K562 (cell line): Measurements from ENCODE around the gene TBXA2R. TPM values are rescaled to one million over a fixed set of nuclear protein-coding genes. Genes with fewer than 3 reads are reported as not detected.

ENCODE experiments used
- DDX20 ChIP-seq: fragments of 450-650 bp; IDR thresholded peaks from 2 replicates; pipeline ENCODE4 v1.6.1; 2016; ENCODE audit warnings: missing genetic modification characterization, low read depth, mild to moderate bottlenecking, missing compliant biosample characterization, moderate library complexity
- HSF4 ChIP-seq: fragments of 250-450 bp; sonication (Bioruptor Pico); IDR thresholded peaks from 2 replicates; pipeline ENCODE4 v2.1.2; 2022; ENCODE audit warnings: mild to moderate bottlenecking, moderate library complexity, borderline replicate concordance
- LCOR ChIP-seq: sonication (generic); formaldehyde crosslinking; IDR thresholded peaks from 2 replicates; pipeline ENCODE4 v1.8.0; 2022; ENCODE audit warnings: mild to moderate bottlenecking, missing genetic modification reagents
- MCM5 ChIP-seq: fragments of 450-650 bp; IDR thresholded peaks from 2 replicates; pipeline ENCODE4 v1.6.1; 2016; ENCODE audit warnings: low read depth
- PCBP1 ChIP-seq: fragments of 200-400 bp; formaldehyde crosslinking; IDR thresholded peaks from 2 replicates; pipeline ENCODE4 v1.6.1; 2018; ENCODE audit warnings: mild to moderate bottlenecking, low read depth, low read length; ENCODE audit not compliant: poor library complexity, severe bottlenecking
- RBM25 ChIP-seq: fragments of 200-400 bp; formaldehyde crosslinking; IDR thresholded peaks from 2 replicates; pipeline ENCODE4 v1.6.1; 2018; ENCODE audit warnings: low read length, low read depth, moderate library complexity; ENCODE audit not compliant: severe bottlenecking
- TAF1 ChIP-seq: IDR thresholded peaks from 2 replicates; pipeline ENCODE4 v1.6.1; 2011; ENCODE audit warnings: mild to moderate bottlenecking, low read length, moderate library complexity; ENCODE audit not compliant: insufficient read depth, control insufficient read depth, severe bottlenecking; ENCODE audit errors: extremely low read depth
- WHSC1 ChIP-seq: IDR thresholded peaks from one replicate; pipeline ENCODE4 v1.6.1; 2012; ENCODE audit warnings: low read length, control low read depth, inconsistent platforms
- ZBTB11 ChIP-seq, 3 experiments: fragments of 200-800 bp in 1 of 3; fragments of 250-450 bp in 1 of 3; fragments of 450-650 bp in 1 of 3; sonication (Bioruptor Pico) in 1 of 3; sonication (Bioruptor generic) in 1 of 3; formaldehyde crosslinking in 1 of 3; IDR thresholded peaks; 2 replicates each; pipeline versions ENCODE4 v1.6.1 to v1.8.0; 2016 to 2022; ENCODE audit warnings: mild to moderate bottlenecking in 2 of 3, missing genetic modification characterization in 2 of 3, missing compliant biosample characterization in 1 of 3, moderate library complexity in 1 of 3
- ZKSCAN3 ChIP-seq: fragments of 250-450 bp; sonication (Bioruptor Pico); IDR thresholded peaks from 2 replicates; pipeline ENCODE4 v1.4.0; 2020
- ZNF174 ChIP-seq: fragments of 250-450 bp; sonication (Bioruptor Pico); IDR thresholded peaks from 2 replicates; pipeline ENCODE4 v1.4.0; 2020; ENCODE audit warnings: mild to moderate bottlenecking
- ZNF764 ChIP-seq: fragments of 250-450 bp; sonication (Bioruptor Pico); IDR thresholded peaks from 2 replicates; pipeline ENCODE4 v1.4.0; 2020; ENCODE audit warnings: low read depth, mild to moderate bottlenecking, moderate library complexity
- polyA plus RNA-seq, 8 experiments: library from polyadenylated mRNA; depleted of rRNA in 4 of 8; stranded (reverse) in 5 of 8; unstranded in 3 of 8; fragments of >200 nt; fragmentation: Nextera tagmentation in 2 of 8; fragmentation: Illumina TruSeq in 1 of 8; extraction: Ambion mirVana in 2 of 8; extraction: Trizol in 1 of 8; gene quantifications; 2 replicates each; pipeline versions ENCODE4 v1.2.1 to v1.2.3, GENCODE V29; 2011 to 2014; ENCODE audit warnings: inconsistent platforms in 1 of 8, missing spikeins in 1 of 8
- total RNA-seq, 7 experiments: library from RNA; depleted of rRNA in 6 of 7; stranded (reverse); fragments of >200 nt in 6 of 7; fragmentation: Illumina TruSeq in 2 of 7; extraction: Trizol in 2 of 7; gene quantifications; 2 replicates each; pipeline versions ENCODE4 v1.2.1 to v1.2.3, GENCODE V29; 2011 to 2021; ENCODE audit warnings: low replicate concordance in 1 of 7
- TF ChIP-seq, protein P1 (sequence below): conservative IDR thresholded peaks from 2 replicates; pipeline ENCODE4 v1.6.1; 2011; ENCODE audit warnings: low read depth, mild to moderate bottlenecking, low read length; ENCODE audit not compliant: control insufficient read depth
- TF ChIP-seq, protein P2 (sequence below): fragments of 450-650 bp; IDR thresholded peaks from 2 replicates; pipeline ENCODE4 v1.6.1; 2016; ENCODE audit warnings: missing biosample characterization, missing genetic modification characterization
- TF ChIP-seq, protein P3 (sequence below), 3 experiments: fragments of 200-800 bp in 1 of 3; sonication (Bioruptor generic) in 1 of 3; sonication (generic) in 1 of 3; formaldehyde crosslinking in 1 of 3; IDR thresholded peaks; 2 replicates each; pipeline versions ENCODE4 v1.6.1 to v1.8.0; 2016 to 2022; ENCODE audit warnings: mild to moderate bottlenecking in 2 of 3, missing compliant biosample characterization in 2 of 3, missing genetic modification characterization in 2 of 3, missing genetic modification reagents in 1 of 3

Gene TBXA2R
- total and polyA plus RNA-seq, 9 of the 15 experiments (the other 6 are each of a cell fraction or from before 2014, with no cell fraction given), result 1.5 to 24.0 (median 2.8) TPM

DNA sequence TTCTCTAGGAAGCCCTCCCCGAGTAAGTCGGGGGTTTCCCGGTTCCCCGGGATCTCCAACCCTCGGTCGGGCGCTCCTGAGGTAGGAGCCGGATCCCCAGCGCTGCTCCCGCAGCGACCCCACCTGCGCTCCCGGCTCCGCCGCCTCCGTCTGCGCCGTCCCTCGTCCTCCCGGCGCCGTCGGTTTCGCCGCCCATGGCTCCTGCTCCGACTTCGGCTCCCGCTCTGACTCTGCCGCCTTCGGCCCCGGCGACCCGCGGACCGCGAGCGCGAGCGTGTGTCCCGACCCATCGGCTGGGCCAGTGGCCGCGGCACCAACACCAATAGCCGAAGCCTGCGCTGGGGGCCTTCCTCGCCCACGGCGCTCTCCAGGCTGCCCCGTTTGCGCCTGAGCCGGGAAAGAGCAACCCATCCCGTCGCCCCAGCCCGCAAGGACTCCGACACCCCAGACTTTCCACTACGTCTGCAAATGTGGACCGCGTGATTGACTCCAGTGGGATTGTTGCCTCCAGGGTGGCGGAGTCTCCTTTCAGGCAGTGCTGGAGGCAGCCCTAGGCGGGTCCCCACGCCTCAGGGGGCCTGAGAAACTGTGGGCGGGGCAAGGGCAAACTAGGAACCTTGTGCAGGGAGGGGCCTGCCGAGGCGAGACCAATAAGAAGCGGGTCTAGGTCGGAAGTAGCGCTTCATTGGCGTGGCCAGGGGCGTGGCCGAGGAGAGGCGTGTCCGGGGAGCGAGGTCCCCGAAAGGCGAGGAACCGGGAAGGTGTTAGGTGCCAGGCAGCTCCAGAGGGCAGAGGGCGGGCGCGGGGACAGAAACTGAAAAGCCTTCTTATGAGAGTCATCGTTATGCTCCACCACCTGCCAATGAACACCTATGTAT, 20.0 kb upstream of the TBXA2R start, which contains the start of gene CACTIN (continued):
- TF ChIP-seq, protein P1, sequence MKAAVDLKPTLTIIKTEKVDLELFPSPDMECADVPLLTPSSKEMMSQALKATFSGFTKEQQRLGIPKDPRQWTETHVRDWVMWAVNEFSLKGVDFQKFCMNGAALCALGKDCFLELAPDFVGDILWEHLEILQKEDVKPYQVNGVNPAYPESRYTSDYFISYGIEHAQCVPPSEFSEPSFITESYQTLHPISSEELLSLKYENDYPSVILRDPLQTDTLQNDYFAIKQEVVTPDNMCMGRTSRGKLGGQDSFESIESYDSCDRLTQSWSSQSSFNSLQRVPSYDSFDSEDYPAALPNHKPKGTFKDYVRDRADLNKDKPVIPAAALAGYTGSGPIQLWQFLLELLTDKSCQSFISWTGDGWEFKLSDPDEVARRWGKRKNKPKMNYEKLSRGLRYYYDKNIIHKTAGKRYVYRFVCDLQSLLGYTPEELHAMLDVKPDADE, result no peak
- TF ChIP-seq RBM25 (no peak), WHSC1 (no peak), ZNF764 (CRISPR knock-in tag) (no peak), ZNF174 (no peak), MCM5 (no peak), LCOR (CRISPR knock-in tag) (peak; percentile 39; the same call in 1 of the 2 replicates), PCBP1 (peak; percentile 55), ZKSCAN3 (CRISPR knock-in tag) (no peak), DDX20 (tag) (no peak), TAF1 (peak; percentile 52), ZBTB11 (CRISPR knock-in tag; IDR thresholded peaks at IDR 0.05) (peak in 1 of 3 experiments; percentile 54; a peak in 1 of 6 replicates), HSF4 (no peak)
- TF ChIP-seq, protein P2, sequence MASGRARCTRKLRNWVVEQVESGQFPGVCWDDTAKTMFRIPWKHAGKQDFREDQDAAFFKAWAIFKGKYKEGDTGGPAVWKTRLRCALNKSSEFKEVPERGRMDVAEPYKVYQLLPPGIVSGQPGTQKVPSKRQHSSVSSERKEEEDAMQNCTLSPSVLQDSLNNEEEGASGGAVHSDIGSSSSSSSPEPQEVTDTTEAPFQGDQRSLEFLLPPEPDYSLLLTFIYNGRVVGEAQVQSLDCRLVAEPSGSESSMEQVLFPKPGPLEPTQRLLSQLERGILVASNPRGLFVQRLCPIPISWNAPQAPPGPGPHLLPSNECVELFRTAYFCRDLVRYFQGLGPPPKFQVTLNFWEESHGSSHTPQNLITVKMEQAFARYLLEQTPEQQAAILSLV (tag), result no peak
- TF ChIP-seq, protein P3, sequence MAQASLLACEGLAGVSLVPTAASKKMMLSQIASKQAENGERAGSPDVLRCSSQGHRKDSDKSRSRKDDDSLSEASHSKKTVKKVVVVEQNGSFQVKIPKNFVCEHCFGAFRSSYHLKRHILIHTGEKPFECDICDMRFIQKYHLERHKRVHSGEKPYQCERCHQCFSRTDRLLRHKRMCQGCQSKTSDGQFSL (CRISPR knock-in tag; IDR thresholded peaks at IDR 0.05), result no peak; the same call in 1 of the 2 replicates
- TF ChIP-seq, protein P3 (tag; IDR thresholded peaks at IDR 0.05), result no peak
